Heart left ventricle (tissue), 13 donors: Measurements from ENCODE around the gene DCAF8.

Experiments used
- CTCF ChIP-seq, 12 donors: fragments of 200-600 bp; sonication (generic) in 4 of 12; IDR thresholded peaks; one replicate each; pipeline versions ENCODE4 v1.5.0 to v1.8.0; 2018 to 2022; ENCODE audit warnings: antibody characterized with exemption in 12 of 12, mild to moderate bottlenecking in 5 of 12
- POLR2A ChIP-seq, 2 donors: fragments of 450-650 bp; IDR thresholded peaks; one replicate each; pipeline ENCODE4 v1.6.1; 2017; ENCODE audit warnings: antibody characterized with exemption in 2 of 2, mild to moderate bottlenecking in 2 of 2, moderate library complexity in 2 of 2
- donor health status: ischemic (EF 13 %, LVEDD 7.1; RV severe dilation, severe dysfunction).
- donor health status: DM: no; HTN: yes; CAD: no.
- donor health status: DM: no; HTN: no; CAD: no.
- donor health status: ischemic (EF 25% LVEDD 6.9; RV normal size, moderate dysfunction).
- donor health status: ischemic (EF 25% LVEDD 5.7; RV mildly dilated, moderate dysfunction).
- donor health status: ischemic (EF 35%, LVEDD 5.7; RV mildly dilated, moderate dysfunction).
- donor health status: nonischemic (EF 11% LVEDD 7.7; RV severe dilation, severe dysfunction).
- donor health status: DM: yes; HTN: yes; CAD: no.
- donor health status: PGD.
- donor health status: ischemic (EF 29% LVEDD 5.4; RV normal size, mild dysfunction).
- donor health status: nonischemic (EF 23%, LVEDD 6.1; RV moderate dilation, normal function).

DNA sequence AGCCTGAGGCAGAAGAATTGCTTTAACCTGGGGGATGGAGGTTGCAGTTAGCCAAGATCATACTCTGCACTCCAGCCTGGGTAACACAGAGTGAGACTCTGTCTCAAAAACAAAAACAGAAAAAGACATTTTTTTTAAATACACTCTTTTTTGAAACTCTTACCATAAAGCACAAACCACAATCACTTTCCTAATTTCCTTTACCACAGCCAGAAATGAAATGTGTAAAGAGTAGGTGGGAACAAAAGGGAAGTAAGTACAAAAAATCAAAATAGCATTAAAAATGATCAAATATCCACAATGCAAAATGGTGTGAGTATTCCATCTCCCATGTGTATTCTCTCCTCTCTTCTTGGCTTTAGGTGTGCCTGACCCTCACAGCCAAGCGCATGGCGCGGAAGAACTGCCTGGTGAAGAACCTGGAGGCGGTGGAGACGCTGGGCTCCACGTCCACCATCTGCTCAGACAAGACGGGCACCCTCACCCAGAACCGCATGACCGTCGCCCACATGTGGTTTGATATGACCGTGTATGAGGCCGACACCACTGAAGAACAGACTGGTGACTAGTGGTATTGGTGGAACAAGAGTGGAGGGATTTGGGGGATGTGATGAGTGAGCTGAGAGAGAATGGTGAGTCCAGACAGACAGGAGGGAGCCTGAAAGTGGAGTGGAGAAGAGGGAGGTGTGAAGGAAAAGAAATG is 96.0 kb downstream of the DCAF8 start:
- TF ChIP-seq CTCF (IDR thresholded peaks at IDR 0.05) (no peak), POLR2A (IDR thresholded peaks at IDR 0.05) (no peak)
